ENCODE results near the gene PCBD2. TPM values are rescaled to one million over a fixed set of nuclear protein-coding genes. Genes with fewer than 3 reads are reported as not detected.

PCBD2 gene
- polyA plus RNA-seq, 1 experiment = 3.3 TPM

- Histone ChIP-seq H3K36me3 (ENCODE audit: control insufficient read depth, insufficient read depth, low read length) (peaks cover 5% of the 10 kb centered on the region; the same call in 1 of the 2 replicates), H3K4me3 (ENCODE audit: low read depth, low read length) (no peak overlapping the region), H3K27me3 (ENCODE audit: control insufficient read depth, insufficient read depth, low read length) (no peaks in the 10 kb centered on the region)
- ChIA-PET CTCF (interaction anchor here (3.0 kb wide), 1 partner anchor 14 kb away, joined by 13 read pairs; the partner anchor contains the start of gene PCBD2), POLR2A (no interaction called here)
- no peak for DNase-seq (ENCODE audit: low read depth)
- TF ChIP-seq CTCF (IDR thresholded peaks at IDR 0.05; ENCODE audit: insufficient read depth, low read depth, low read length) = no peak
These were observed 13.9 kb downstream of the PCBD2 start for GRCh38 chr5:134918861-134919260.

- ChIA-PET CTCF (interaction anchor here (0.9 to 1.8 kb wide), 2 partner anchors 8 to 16 kb away, joined by 4 to 7 read pairs; partner anchors contain the start of gene PCBD2), POLR2A (no interaction called here)
These were observed 16.1 kb downstream of the PCBD2 start for GRCh38 chr5:134920848-134921575.

GRCh38 chr5:134932508-134932907 lies 27.6 kb downstream of the PCBD2 start:
- POLR2A ChIA-PET = no interaction called here
- no peaks in the 10 kb centered on the region for H3K27me3 ChIP-seq (ENCODE audit: control insufficient read depth, insufficient read depth, low read length)
- H3K36me3 ChIP-seq (ENCODE audit: control insufficient read depth, insufficient read depth, low read length) = no peaks in the 10 kb centered on the region
- CTCF ChIA-PET = interaction anchor here (0.6 to 1.8 kb wide), 2 partner anchors 16 to 258 kb away, joined by 3 to 6 read pairs; no protein-coding TSS in a partner anchor
- H3K4me3 ChIP-seq (ENCODE audit: low read depth, low read length) = no peak overlapping the region
- DNase-seq (ENCODE audit: low read depth) = no peak
- no peak for TF ChIP-seq CTCF (IDR thresholded peaks at IDR 0.05; ENCODE audit: insufficient read depth, low read depth, low read length)

More at GRCh38 chr5:134920848-134921575, 16.1 kb downstream of the PCBD2 start:
- H3K4me3 ChIP-seq (ENCODE audit: low read depth, low read length) = no peak overlapping the region
- no peak for DNase-seq (ENCODE audit: low read depth)
- TF ChIP-seq CTCF (IDR thresholded peaks at IDR 0.05; ENCODE audit: insufficient read depth, low read depth, low read length) = no peak
- peaks cover 5% of the 10 kb centered on the region; the same call in 1 of the 2 replicates for H3K36me3 ChIP-seq (ENCODE audit: control insufficient read depth, insufficient read depth, low read length)
- H3K27me3 ChIP-seq (ENCODE audit: control insufficient read depth, insufficient read depth, low read length) = no peaks in the 10 kb centered on the region

- Histone ChIP-seq H3K36me3 (ENCODE audit: control insufficient read depth, insufficient read depth, low read length) (no peaks in the 10 kb centered on the region), H3K4me3 (ENCODE audit: low read depth, low read length) (no peak overlapping the region), H3K27me3 (ENCODE audit: control insufficient read depth, insufficient read depth, low read length) (no peaks in the 10 kb centered on the region)
- DNase-seq (ENCODE audit: low read depth) = no peak
- ChIA-PET CTCF (no interaction called here), POLR2A (no interaction called here)
- TF ChIP-seq CTCF (IDR thresholded peaks at IDR 0.05; ENCODE audit: insufficient read depth, low read depth, low read length) = no peak
These were observed 29.3 kb downstream of the PCBD2 start for GRCh38 chr5:134934202-134934601.

GRCh38 chr5:134935711-134936602 lies 31.0 kb downstream of the PCBD2 start:
- ChIA-PET CTCF (interaction anchor here (1.0 kb wide), 1 partner anchor 13 kb away, joined by 3 read pairs; no protein-coding TSS in a partner anchor), POLR2A (no interaction called here)
- Histone ChIP-seq H3K27me3 (ENCODE audit: control insufficient read depth, insufficient read depth, low read length) (no peaks in the 10 kb centered on the region), H3K36me3 (ENCODE audit: control insufficient read depth, insufficient read depth, low read length) (no peaks in the 10 kb centered on the region), H3K4me3 (ENCODE audit: low read depth, low read length) (no peak overlapping the region)
- TF ChIP-seq CTCF (IDR thresholded peaks at IDR 0.05; ENCODE audit: insufficient read depth, low read depth, low read length) = no peak
- DNase-seq (ENCODE audit: low read depth) = no peak

All from BJ (cell line).